H1 (cell line): ENCODE measurements around the gene SLCO4A1. TPM values are rescaled to one million over a fixed set of nuclear protein-coding genes. Genes with fewer than 3 reads are reported as not detected.

Source experiments
- CTCF ChIA-PET: fragments of 300-600 bp; sonication (Branson Sonifier 250); formaldehyde crosslinking; loops from one replicate; lab custom pipeline; 2021; ENCODE audit not compliant: partially characterized antibody; lab: Charles Lee
- POLR2A ChIA-PET: fragments of 300-600 bp; sonication (Branson Sonifier 250); formaldehyde crosslinking; loops from one replicate; lab custom pipeline; 2021; ENCODE audit warnings: inconsistent platforms; ENCODE audit not compliant: partially characterized antibody; lab: Charles Lee
- DNase-seq, 2 experiments: peaks; one replicate each; pipeline versions ENCODE4 v3.0.0 to v3.0.0-alpha.2; 2010 to 2022; ENCODE audit warnings: low spot score in 2 of 2, low read depth in 1 of 2, mixed read lengths in 1 of 2
- FAIRE-seq: peaks from 2 replicates; lab custom pipeline; 2011; peaks lifted over from hg19 to GRCh38; lab: Jason Lieb, UNC
- H2AFZ ChIP-seq: 2 replicates; pipeline ENCODE4 v1.8.1; 2012; ENCODE audit warnings: low read length, inconsistent platforms
- H2AK5ac ChIP-seq: 2 replicates; pipeline ENCODE4 v1.6.1; 2013; ENCODE audit warnings: low read depth, low read length
- H2BK120ac ChIP-seq: replicated peaks from 2 replicates; pipeline ENCODE3; 2013; ENCODE audit warnings: low read depth, low read length, inconsistent platforms
- H2BK12ac ChIP-seq: 2 replicates; pipeline ENCODE4 v1.6.1; 2013; ENCODE audit warnings: low read depth, low read length
- H2BK15ac ChIP-seq: 2 replicates; pipeline ENCODE4 v1.6.1; 2013; ENCODE audit warnings: low read length
- H2BK20ac ChIP-seq: 2 replicates; pipeline ENCODE4 v1.6.1; 2013; ENCODE audit warnings: low read length
- H2BK5ac ChIP-seq: 2 replicates; pipeline ENCODE4 v1.6.1; 2013; ENCODE audit warnings: low read depth, low read length
- H3K14ac ChIP-seq: 2 replicates; pipeline ENCODE4 v1.6.1; 2013; ENCODE audit warnings: inconsistent platforms; ENCODE audit not compliant: insufficient read length
- H3K18ac ChIP-seq: 2 replicates; pipeline ENCODE4 v1.6.1; 2013; ENCODE audit warnings: low read length; ENCODE audit errors: extremely low read depth
- H3K23ac ChIP-seq: 2 replicates; pipeline ENCODE4 v1.6.1; 2013; ENCODE audit warnings: inconsistent platforms; ENCODE audit not compliant: insufficient read length
- H3K23me2 ChIP-seq: 2 replicates; pipeline ENCODE4 v1.6.1; 2013; ENCODE audit warnings: low read depth, low read length
- H3K27ac ChIP-seq: 2 replicates; pipeline ENCODE4 v1.6.1; 2011; ENCODE audit warnings: low read depth, low read length, inconsistent platforms
- H3K27me3 ChIP-seq, 4 experiments: replicated peaks in 1 of 4; 1 replicate in 1 of 4; 2 replicates in 3 of 4; pipeline versions ENCODE4 v1.6.1 to v1.8.1; 2011 to 2013; ENCODE audit warnings: low read length in 3 of 4, mild to moderate bottlenecking in 3 of 4, inconsistent platforms in 2 of 4, mixed read lengths in 2 of 4, moderate library complexity in 1 of 4; ENCODE audit not compliant: control insufficient read depth in 3 of 4, insufficient read depth in 3 of 4; ENCODE audit errors: extremely low read depth in 1 of 4
- H3K36me3 ChIP-seq, 4 experiments: 2 replicates each; pipeline versions ENCODE4 v1.6.1 to v1.8.1; 2011 to 2013; ENCODE audit warnings: mild to moderate bottlenecking in 4 of 4, low read length in 3 of 4, moderate library complexity in 2 of 4, control low read depth in 1 of 4, inconsistent platforms in 1 of 4; ENCODE audit not compliant: insufficient read depth in 4 of 4, control insufficient read depth in 2 of 4
- H3K4ac ChIP-seq: replicated peaks from 2 replicates; pipeline ENCODE3; 2013; ENCODE audit warnings: low read length, low read depth, mixed read lengths, inconsistent platforms; ENCODE audit not compliant: insufficient read length
- H3K4me1 ChIP-seq, 4 experiments: replicated peaks in 1 of 4; 1 replicate in 1 of 4; 2 replicates in 3 of 4; pipeline versions ENCODE4 v1.6.1 to v1.8.1; 2011 to 2013; ENCODE audit warnings: low read length in 3 of 4, inconsistent platforms in 2 of 4, mixed read lengths in 1 of 4; ENCODE audit not compliant: insufficient read depth in 4 of 4, control insufficient read depth in 3 of 4
- H3K4me2 ChIP-seq, 2 experiments: 2 replicates each; pipeline versions ENCODE4 v1.6.1 to v1.8.1; 2011 to 2013; ENCODE audit warnings: low read depth in 2 of 2, low read length in 2 of 2, control low read depth in 1 of 2, inconsistent platforms in 1 of 2, mild to moderate bottlenecking in 1 of 2; ENCODE audit not compliant: insufficient read depth in 1 of 2
- H3K4me3 ChIP-seq, 4 experiments: fragments of 200-600, 300-600 bp in 1 of 4; sonication (generic), shearing (Covaris generic), sonication (Bioruptor Twin) in 1 of 4; 2 replicates each; pipeline versions ENCODE4 v1.5.1 to v1.8.1; 2011 to 2016; ENCODE audit warnings: low read length in 4 of 4, low read depth in 3 of 4, control low read depth in 2 of 4, inconsistent platforms in 2 of 4, mild to moderate bottlenecking in 2 of 4, mixed read lengths in 1 of 4, moderate library complexity in 1 of 4; ENCODE audit not compliant: insufficient read depth in 2 of 4; ENCODE audit errors: extremely low read depth in 1 of 4
- H3K56ac ChIP-seq: replicated peaks from 2 replicates; pipeline ENCODE3; 2013; ENCODE audit warnings: low read depth, mild to moderate bottlenecking, mixed read lengths, low read length, inconsistent platforms; ENCODE audit not compliant: insufficient read length
- H3K79me1 ChIP-seq: 2 replicates; pipeline ENCODE4 v1.6.1; 2013; ENCODE audit warnings: low read depth, low read length, control low read depth
- H3K79me2 ChIP-seq, 2 experiments: 2 replicates each; pipeline versions ENCODE4 v1.6.1 to v1.8.1; 2012 to 2013; ENCODE audit warnings: low read length in 2 of 2, mild to moderate bottlenecking in 2 of 2, inconsistent platforms in 1 of 2; ENCODE audit not compliant: insufficient read depth in 2 of 2, control insufficient read depth in 1 of 2
- H3K9ac ChIP-seq, 4 experiments: replicated peaks in 1 of 4; 1 replicate in 1 of 4; 2 replicates in 3 of 4; pipeline versions ENCODE4 v1.6.1 to v1.8.1; 2011 to 2013; ENCODE audit warnings: low read depth in 3 of 4, low read length in 3 of 4, control low read depth in 2 of 4, mild to moderate bottlenecking in 2 of 4, moderate library complexity in 2 of 4, inconsistent platforms in 1 of 4; ENCODE audit errors: extremely low read depth in 1 of 4
- H3K9me3 ChIP-seq, 2 experiments: 2 replicates each; pipeline versions ENCODE4 v1.6.1 to v1.8.1; 2012 to 2013; ENCODE audit warnings: mild to moderate bottlenecking in 2 of 2, moderate library complexity in 2 of 2, control low read depth in 1 of 2, inconsistent platforms in 1 of 2, low read depth in 1 of 2, low read length in 1 of 2, mixed read lengths in 1 of 2; ENCODE audit not compliant: insufficient read depth in 2 of 2
- H4K20me1 ChIP-seq, 2 experiments: replicated peaks in 1 of 2; 2 replicates each; pipeline versions ENCODE3 to v1.8.1; 2011 to 2013; ENCODE audit warnings: inconsistent platforms in 2 of 2, low read length in 2 of 2, mild to moderate bottlenecking in 1 of 2; ENCODE audit not compliant: insufficient read depth in 2 of 2, control insufficient read depth in 1 of 2
- H4K5ac ChIP-seq: 2 replicates; pipeline ENCODE4 v1.6.1; 2013; ENCODE audit warnings: low read length, low read depth, mixed read lengths, inconsistent platforms; ENCODE audit not compliant: insufficient read length
- H4K8ac ChIP-seq: 2 replicates; pipeline ENCODE4 v1.8.0; 2013; ENCODE audit warnings: mild to moderate bottlenecking, moderate library complexity, low read length, inconsistent platforms; ENCODE audit not compliant: insufficient read depth; ENCODE audit errors: extremely low read depth
- H4K91ac ChIP-seq: replicated peaks from 2 replicates; pipeline ENCODE3; 2013; ENCODE audit warnings: low read length, mixed read lengths, inconsistent platforms; ENCODE audit not compliant: insufficient read length
- CBX5 ChIP-seq: fragments of 300-800, 300-1000 bp; sonication (generic); IDR thresholded peaks from 2 replicates; pipeline ENCODE4 v1.7.1; 2016; ENCODE audit warnings: antibody characterized with exemption, low read length, low read depth
- JUND ChIP-seq: IDR thresholded peaks from 2 replicates; pipeline ENCODE4 v1.6.1; 2011; ENCODE audit warnings: mild to moderate bottlenecking, improper control_type of control experiment, low read length
- POU5F1 ChIP-seq: IDR thresholded peaks from 2 replicates; pipeline ENCODE4 v1.6.1; 2011; ENCODE audit warnings: low read depth, mild to moderate bottlenecking, low read length, moderate library complexity
- RAD21 ChIP-seq, 2 experiments: IDR thresholded peaks in 1 of 2; conservative IDR thresholded peaks in 1 of 2; 2 replicates each; pipeline ENCODE4 v1.6.1; 2011; ENCODE audit warnings: low read depth in 2 of 2, low read length in 2 of 2, improper control_type of control experiment in 1 of 2, inconsistent platforms in 1 of 2, mild to moderate bottlenecking in 1 of 2, moderate library complexity in 1 of 2
- TCF12 ChIP-seq: IDR thresholded peaks from 2 replicates; pipeline ENCODE4 v1.6.1; 2011; ENCODE audit warnings: low read depth, mild to moderate bottlenecking, low read length
- WGBS, 2 experiments: shearing (Covaris generic) in 1 of 2; methylation state at CpG; one replicate each; pipeline versions ENCODE4 v1.1.6 to v1.1.7; 2013 to 2015; ENCODE audit warnings: low lambda C conversion rate in 2 of 2, mixed read lengths in 2 of 2, inconsistent platforms in 1 of 2, low coverage in 1 of 2, missing lambda C conversion rate in 1 of 2; ENCODE audit not compliant: insufficient replicate concordance in 2 of 2, insufficient coverage in 1 of 2, insufficient read length in 1 of 2; ENCODE audit errors: extremely low coverage in 1 of 2, missing lambda C conversion rate in 1 of 2; 5-methylcytosine and 5-hydroxymethylcytosine counted together
- polyA plus RNA-seq, 7 experiments: library from polyadenylated mRNA; depleted of rRNA in 3 of 7; stranded (reverse) in 5 of 7; unstranded in 2 of 7; fragments of >200 nt in 5 of 7; fragments of 200-250 nt in 2 of 7; gene quantifications; 1 replicate in 5 of 7; 2 replicates in 1 of 7; 4 replicates in 1 of 7; pipeline versions ENCODE4 v1.2.1 to v1.2.3, GENCODE V29; 2011 to 2013; ENCODE audit warnings: missing spikeins in 2 of 7, mixed read lengths in 2 of 7
- total RNA-seq: library from RNA; stranded (reverse); fragmentation: NEBNext Ultra II Directional; extraction: Animal tissue kit (Norgen Biotek cat#: 25700); gene quantifications from 2 replicates; pipeline ENCODE4 v1.2.1, GENCODE V29; 2021

SLCO4A1 gene
- total and polyA plus RNA-seq, 2 of the 8 experiments (the other 6 are each of a cell fraction or from before 2014, with no cell fraction given) = 10.5 to 18.5 TPM

DNA sequence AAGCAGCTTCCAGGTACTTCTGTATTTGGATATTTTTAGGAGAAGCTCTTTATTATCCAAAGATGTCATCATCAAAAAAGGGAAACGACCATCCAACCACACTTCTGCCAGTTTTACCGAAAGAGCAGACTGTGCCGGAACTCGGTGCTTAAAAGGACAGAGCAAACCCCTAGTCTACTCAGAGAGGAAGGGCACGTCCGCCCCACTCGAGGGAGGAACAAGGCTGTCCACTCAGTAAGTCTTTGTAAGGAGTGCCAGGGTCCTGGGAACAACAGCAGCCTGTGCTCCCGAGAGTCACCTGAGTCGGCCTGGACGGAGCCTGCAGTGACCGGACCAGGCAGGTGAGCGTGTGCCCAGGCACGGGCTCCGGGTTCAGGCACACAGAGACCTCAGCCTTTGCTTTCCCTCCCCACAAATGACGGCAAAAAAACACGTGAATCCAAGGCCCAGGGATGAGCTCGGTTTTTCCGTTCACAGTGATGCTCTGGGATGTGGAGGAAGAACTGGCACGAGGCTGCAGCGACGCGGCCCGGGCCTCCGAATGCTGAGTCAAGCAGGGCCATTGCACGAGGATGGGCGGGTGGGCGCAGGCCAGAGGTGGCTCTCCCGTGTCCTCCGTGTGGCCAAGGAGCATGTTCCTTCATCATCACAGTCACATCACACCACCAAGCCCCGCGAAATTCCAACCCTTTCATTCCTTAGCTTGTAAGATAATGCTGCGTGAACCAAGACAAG is 17.4 kb upstream of the SLCO4A1 start:
- CTCF ChIA-PET = interaction anchor here (0.6 to 2.8 kb wide), 11 partner anchors 8 to 167 kb away, joined by 3 to 8 read pairs (median 4); partner anchors contain the start of gene SLCO4A1
- H2AFZ ChIP-seq = no peak overlapping the region
- H3K27ac ChIP-seq = no peak overlapping the region
- no peak overlapping the region for H2BK15ac ChIP-seq
- H3K36me3 ChIP-seq = no peaks in the 10 kb centered on the region
- POLR2A ChIA-PET = interaction anchor here (1.0 to 1.5 kb wide), 2 partner anchors 13 to 31 kb away, joined by 3 read pairs; no protein-coding TSS in a partner anchor
- H4K5ac ChIP-seq = no peak overlapping the region
- FAIRE-seq = no peak
- H3K4me1 ChIP-seq = peaks cover 0 to 19% (median 15%) of the 10 kb centered on the region in 4 experiments; a peak in 6 of 7 replicates
- WGBS, 2 experiments = 94% methylated on average over 30 of the region's 32 CpGs; no CpG with 5 or more reads in 1 of the 2 experiments
- no peak overlapping the region for H3K4ac ChIP-seq
- no peak overlapping the region for H3K18ac ChIP-seq
- H4K91ac ChIP-seq = peak overlapping the region; percentile 5
- peaks cover 0 to 2% of the 10 kb centered on the region in 2 experiments for H4K20me1 ChIP-seq
- no peak overlapping the region for H2BK5ac ChIP-seq
- no peak overlapping the region for H4K8ac ChIP-seq
- DNase-seq = no peak
- no peak overlapping the region for H3K14ac ChIP-seq
- no peaks in the 10 kb centered on the region; a peak in 1 of 7 replicates for H3K27me3 ChIP-seq
- H3K9ac ChIP-seq = no peak overlapping the region
- H3K9me3 ChIP-seq = peaks cover 0 to 3% of the 10 kb centered on the region in 2 experiments; a peak in 1 of 4 replicates
- H3K56ac ChIP-seq = no peak overlapping the region
- H3K79me2 ChIP-seq = no peaks in the 10 kb centered on the region
- H2BK12ac ChIP-seq = peak overlapping the region; percentile 19; the same call in 1 of the 2 replicates
- no peaks in the 10 kb centered on the region; the same call in 1 of the 2 replicates for H3K79me1 ChIP-seq
- H3K23me2 ChIP-seq = peaks cover 6% of the 10 kb centered on the region; the same call in 1 of the 2 replicates
- H2AK5ac ChIP-seq = no peak overlapping the region
- H2BK120ac ChIP-seq = no peak overlapping the region
- H3K23ac ChIP-seq = no peak overlapping the region
- H2BK20ac ChIP-seq = no peak overlapping the region
- TF ChIP-seq TCF12 = no peak
- TF ChIP-seq JUND = no peak
- no peak for TF ChIP-seq CBX5
- no peak for TF ChIP-seq POU5F1
- TF ChIP-seq RAD21 (IDR thresholded peaks at IDR 0.05 in 1 of 2, conservative IDR thresholded peaks at IDR 0.05 in 1 of 2; ENCODE audit: low read depth in 2 of 2, low read length in 2 of 2) = no peak
- H3K4me3 ChIP-seq = no peak overlapping the region
- no peak overlapping the region for H3K4me2 ChIP-seq
